Activated CD4-positive, alpha-beta T cell treated with anti-CD3 and anti-CD28 coated beads for 1 hour (primary cell): ENCODE measurements around the gene MTX1.
"Not testable (repeated sequence)": the region's sequence is repeated elsewhere in the genome, so short reads cannot be mapped to it uniquely, and the experiment has no call there.

Experiments
- DNase-seq: peaks from one replicate; pipeline ENCODE4 v3.0.0-alpha.2; 2020

The MTX1 gene, protein sequence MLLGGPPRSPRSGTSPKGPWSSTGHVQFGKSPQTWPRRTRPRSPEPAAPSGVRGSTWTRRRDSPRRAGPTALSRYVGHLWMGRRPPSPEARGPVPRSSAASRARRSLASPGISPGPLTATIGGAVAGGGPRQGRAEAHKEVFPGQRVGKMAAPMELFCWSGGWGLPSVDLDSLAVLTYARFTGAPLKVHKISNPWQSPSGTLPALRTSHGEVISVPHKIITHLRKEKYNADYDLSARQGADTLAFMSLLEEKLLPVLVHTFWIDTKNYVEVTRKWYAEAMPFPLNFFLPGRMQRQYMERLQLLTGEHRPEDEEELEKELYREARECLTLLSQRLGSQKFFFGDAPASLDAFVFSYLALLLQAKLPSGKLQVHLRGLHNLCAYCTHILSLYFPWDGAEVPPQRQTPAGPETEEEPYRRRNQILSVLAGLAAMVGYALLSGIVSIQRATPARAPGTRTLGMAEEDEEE

DNA sequence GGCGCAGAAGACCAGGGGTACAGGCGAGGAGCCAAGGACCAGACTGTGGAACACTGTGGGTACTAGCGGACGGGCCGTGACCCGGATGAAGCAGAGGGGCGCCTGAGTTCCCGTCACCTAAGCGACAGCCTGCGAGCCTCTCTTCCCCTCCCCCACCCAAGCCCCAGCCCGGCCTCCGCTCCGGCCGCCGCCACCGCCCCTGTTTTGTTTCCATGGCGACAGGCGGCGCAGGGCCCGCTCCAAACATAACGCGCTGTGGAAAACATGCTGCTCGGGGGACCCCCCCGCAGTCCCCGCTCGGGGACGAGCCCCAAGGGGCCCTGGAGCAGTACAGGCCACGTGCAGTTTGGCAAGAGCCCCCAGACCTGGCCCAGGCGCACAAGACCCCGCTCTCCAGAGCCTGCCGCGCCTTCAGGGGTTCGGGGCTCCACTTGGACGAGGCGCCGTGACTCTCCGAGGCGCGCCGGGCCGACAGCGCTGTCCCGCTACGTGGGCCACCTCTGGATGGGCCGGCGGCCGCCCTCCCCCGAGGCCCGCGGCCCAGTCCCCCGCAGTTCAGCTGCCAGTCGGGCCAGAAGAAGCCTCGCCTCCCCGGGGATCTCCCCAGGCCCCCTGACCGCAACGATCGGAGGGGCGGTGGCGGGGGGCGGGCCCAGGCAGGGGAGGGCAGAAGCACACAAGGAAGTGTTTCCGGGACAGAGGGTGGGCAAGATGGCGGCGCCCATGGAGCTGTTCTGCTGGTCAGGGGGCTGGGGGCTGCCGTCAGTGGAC, at the start of gene MTX1:
Gene MTX1, plus strand, starts transcription at position 155 of the 771 bp plus-strand sequence. Its CDS starts 110 bp downstream, at position 265.
- peak; percentile 80 for DNase-seq

DNA sequence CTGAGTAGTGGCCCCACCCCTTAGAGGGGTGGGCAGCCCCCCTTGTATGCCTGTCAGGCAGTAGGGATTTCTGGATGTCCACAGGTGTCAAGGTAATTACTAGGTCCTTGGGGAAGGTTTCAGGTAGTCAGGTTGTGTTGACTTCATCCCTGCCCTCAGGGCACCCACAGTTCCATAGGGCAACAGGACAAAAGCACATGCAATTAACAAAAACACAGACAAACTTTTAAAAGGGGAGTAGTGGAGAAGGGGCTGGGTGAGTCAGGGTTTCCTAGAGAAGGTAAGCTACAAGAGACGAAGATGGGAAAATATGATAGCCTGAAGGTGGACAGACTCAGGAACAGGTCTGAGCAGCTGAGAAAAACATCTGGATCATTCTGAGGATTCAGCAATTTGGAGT, 49.5 kb upstream of the MTX1 start:
- no peak for DNase-seq

DNA sequence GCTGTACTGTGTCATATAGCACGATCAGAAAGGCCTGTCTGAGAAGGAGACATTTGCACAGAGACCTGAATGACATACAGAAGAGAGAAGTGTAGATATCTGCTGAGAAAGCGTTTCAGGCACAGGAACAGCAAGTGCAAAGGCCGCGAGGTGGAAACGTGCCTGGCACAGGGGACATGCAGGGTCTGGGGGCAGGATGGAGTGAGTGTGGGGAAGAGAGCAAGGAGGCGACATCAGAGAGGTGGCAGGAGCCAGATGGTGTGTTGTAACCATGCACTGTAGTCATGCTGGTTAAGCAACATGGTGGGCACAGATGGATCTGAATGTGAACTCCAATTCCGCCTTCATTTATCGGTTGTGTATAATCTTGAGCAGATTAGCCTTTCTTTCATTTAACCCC, 48.4 kb upstream of the MTX1 start:
- DNase-seq = no peak

DNA sequence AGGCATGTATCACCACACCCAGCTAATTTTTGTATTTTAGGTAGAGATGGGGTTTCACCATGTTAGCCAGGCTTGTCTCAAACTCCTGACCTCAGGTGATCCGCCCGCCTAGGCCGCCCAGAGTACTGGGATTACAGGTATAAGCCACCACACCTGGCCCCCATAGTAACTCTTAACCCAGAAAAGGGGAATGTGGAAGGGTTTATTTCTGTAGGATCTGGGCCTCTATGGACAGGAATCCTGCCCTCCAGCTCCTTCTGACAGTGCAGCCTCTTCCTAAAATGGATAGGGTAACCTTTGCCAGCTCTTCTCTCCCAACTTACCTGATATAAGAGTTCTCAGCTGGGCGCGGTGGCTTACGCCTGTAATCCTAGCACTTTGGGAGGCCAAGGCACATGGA, 45.9 kb upstream of the MTX1 start:
- not testable (repeated sequence) for DNase-seq

DNA sequence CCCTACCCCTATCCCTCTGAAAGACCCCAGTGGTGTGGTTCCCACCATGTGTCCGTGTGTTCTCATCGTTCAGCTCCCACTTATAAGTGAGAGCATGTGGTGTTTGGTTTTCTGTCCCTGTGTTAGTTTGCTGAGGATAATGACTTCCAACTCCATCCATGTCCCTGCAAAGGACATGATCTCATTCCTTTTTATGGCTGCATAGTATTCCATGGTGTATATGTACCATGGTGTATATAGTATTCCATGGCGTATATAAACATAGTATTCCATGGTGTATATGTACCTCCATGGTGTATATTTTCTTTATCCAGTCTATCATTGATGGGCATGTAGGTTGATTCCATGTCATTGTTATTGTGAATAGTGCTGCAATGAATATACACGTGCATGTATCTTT, 44.7 kb upstream of the MTX1 start:
- not testable (repeated sequence) for DNase-seq

DNA sequence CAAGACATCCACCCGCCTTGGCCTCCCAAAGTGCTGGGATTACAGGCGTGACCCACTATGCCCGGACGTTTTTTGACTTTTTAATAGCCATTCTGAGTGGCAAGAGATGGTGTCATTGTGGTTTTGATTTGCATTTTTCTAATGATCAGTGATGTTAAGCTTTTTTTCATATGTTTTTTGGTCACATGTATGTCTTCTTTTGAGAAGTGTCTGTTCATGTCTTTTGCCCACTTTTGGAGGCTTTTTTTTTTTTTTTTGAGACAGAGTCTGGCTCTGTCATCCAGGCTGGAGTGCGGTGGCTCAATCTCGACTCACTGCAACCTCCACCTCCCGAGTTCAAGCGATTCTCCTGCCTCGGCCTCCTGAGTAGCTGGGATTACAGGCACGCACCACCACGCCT, 43.9 kb upstream of the MTX1 start:
- DNase-seq = not testable (repeated sequence)

DNA sequence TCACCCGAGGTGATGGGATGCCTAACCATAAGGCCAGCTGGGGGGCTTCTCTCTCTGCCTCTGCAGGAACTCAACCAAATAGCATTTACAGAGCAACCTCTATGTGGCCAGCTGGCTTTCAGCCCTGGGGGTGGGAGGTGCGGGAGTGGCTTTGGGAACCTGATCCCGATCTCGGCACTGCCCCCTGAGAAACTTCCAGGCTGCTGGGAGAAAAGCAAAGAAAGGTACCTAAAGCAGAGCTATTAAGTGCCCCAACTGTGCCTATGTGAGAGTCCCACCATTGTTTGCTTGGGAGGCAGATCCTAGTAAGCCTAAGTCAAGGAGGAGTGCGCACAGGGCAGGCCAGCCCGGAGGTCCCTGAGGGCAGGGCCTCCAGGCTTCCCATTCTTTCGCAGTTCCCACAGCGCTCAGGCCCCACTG, 42.4 kb upstream of the MTX1 start:
- DNase-seq = no peak

DNA sequence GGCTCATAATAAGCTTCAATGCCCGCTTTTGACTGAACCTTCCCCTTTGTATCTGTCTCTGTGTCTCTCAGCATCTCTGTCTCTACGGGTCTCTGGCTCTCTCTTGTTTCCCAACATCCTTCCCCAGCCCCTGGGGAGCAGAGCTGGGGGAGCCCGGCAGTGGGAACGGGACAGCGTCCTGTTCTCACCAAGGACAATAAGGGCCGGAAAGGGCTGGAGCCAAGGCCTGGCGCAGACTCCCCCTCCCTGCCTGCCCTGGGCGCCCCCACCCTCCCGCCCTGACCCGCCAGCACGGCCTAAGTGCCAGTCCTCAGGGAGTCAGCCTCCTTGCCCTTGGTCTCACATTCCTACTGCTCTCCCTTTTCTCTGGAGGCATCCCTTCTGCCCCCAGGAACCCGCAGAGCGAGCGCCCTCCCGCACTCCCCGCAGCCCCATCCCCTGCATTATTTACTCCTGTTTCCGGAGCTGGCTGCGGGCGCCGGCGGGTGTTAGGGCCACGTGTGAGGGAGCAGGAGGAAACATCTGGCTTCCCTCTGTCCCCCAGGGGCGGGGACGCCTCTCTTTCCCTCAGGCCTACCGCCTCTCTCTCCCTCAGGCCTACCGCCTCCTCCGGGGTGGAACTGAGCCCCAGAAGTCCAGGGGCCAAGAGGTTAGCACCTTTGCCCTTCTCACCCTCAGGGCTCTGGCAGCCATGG, 41.9 kb upstream of the MTX1 start:
- DNase-seq = no peak

DNA sequence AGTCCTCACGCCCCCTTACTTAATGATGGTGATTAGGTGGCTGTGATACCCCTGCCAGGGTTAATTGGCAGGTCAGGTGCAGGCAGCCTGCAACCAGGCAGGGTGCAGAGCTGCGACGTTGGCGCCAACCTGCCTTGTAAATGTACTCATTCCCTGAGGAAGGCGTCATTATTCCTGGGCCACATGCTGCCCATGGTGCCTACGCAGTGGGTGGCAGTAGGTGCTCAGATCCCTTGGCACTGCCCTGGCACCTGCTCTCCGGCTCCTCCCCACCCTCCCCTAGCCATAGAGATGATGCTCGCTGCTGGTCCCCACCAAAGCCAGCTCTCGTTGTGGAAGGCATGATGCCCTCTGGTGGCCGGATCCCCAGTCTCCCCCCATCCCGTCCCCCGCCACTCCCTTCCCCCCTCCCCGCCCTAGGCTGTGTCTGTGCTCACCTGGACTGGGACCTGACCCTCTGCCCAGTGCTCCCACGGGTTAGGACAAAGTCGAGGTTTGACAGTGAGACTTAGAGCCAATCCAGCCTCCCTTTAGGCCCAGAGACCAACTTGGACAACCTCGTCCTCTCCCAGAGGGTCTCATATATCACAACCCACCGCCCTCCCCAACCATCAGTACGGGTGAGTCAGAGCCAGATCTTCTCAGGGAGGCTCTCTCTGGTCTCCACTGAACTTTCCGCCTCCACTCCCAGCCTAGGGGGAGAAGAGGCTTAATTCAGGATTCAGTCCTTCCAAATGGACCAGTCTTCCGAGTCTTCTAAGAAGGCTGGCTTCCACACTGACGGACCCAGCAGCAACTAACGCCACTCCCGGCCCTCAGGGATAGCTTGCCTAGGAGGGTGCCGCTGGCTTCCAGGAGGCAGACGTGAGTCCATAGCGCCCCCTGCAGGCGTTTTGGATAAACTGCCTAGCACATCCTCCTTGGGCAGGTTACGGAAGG, 41.1 kb upstream of the MTX1 start:
- DNase-seq = peak; percentile 79

DNA sequence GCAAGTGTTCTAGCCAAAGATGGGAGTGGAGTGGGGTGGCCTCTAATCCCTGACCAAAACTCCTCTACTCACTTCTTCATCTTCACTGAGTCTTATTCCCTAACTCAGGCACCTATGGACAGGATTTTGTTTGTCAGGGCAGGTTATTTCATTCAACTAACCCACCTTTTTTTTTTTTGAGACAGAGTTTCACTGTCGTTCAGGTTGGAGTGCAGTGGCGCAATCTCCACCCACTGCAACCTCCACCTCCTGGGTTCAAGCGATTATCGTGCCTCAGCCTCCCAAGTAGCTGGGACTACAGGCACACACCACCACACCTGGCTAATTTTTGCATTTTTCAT, 40.4 kb upstream of the MTX1 start:
- not testable (repeated sequence) for DNase-seq

DNA sequence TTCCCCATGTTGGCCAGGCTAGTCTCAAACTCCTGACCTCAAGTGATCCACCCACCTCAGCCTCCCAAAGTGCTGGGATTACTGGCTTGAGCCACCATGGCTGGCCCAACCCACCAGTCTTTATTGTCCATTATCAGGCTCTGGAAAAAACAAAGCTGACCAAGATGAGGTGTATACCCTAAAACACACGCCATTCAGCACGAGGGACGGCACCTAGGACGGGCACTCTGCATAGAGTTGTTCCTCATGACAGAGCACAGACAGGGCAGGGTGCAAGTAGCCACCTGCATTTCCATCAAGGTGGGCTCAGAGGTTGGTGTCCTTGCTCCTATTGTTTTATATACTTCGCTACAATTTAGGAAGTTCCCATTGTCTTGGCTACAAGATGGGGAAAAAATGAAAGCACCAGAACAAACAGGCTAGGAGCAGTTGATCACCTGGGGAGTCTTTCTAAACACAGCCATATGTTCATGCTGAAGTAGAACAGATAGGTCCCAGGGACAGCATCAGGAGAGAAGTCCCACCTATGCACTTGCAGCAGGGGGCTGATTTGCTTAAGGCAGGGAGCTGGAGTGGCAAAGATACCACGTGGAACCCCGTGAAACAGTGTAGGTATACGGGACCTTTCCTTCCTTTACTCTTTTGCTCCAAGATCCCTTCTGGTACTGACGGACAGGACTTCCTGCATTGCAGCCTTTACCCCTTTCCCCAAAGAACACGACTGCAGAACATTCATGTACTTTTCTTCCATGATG, 39.9 kb upstream of the MTX1 start:
- no peak for DNase-seq

DNA sequence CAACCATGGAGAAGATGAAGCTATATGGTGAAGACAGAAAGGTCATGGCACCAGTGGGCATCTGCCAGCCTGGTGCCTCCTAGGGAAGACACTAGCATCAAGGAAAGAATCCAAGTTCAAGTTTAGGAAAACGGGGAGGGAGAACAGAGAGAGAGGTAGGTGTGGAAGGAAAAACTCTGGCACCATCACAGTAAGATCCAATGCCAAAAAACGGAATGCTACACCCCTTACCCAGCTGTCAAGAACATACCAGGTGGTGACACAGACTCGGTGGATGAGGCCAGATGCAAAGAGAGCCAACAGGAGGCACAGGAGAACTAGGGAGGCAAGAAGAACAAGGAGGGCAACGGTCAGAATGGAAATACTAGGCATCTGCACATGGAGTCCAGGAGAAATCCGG, 39.0 kb upstream of the MTX1 start:
- DNase-seq = no peak

DNA sequence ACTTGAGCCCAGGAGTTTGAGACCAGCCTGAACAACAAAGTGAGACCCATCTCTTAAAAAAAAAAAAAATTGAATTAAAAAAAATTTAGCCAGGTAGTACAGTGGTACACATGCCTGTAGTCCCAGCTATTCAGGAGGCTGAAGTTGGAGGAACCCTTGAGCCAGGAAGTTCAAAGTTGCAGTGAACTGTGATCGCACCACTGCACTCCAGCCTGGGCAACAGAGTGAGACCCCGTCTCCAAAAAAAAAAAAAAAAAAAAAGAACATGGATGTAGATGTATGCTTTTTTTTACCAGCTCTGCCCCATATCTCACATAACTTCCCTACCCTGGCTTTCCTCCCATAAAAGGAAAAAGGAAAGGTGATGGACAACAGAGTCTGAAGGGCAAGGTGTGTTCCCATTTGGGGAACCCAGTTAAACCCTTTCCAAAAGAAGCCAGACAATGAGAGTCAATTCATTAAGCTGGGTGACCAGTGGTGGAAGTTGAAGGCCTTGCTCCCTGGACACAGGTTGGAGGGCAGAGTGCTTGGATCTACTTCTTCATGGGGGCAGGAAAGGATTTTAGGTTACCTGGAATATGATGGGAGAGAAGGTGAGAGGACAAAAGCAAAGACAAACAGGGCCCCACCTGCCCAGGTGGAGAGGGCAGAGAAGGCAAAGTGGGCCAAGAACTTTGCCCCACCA, 38.3 kb upstream of the MTX1 start:
- DNase-seq = no peak

DNA sequence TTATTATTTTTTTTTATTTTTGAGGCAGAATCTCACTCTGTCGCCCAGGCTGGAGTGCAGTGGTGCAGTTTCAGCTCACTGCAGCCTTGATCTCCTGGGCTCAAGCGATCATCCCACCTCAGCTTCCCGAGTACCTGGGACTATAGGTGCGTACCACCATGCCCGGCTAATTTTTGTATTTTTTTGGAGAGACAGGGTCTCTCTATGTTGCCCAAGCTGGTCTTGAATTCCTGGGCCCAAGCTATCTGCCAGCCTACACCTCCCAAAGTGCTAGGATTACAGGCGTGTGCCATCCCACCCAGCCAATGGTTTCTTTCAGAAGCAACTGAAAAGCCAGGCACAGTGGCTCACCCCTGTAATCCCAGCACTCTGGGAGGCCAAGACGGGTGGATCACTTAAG, 37.7 kb upstream of the MTX1 start:
- DNase-seq = no peak

DNA sequence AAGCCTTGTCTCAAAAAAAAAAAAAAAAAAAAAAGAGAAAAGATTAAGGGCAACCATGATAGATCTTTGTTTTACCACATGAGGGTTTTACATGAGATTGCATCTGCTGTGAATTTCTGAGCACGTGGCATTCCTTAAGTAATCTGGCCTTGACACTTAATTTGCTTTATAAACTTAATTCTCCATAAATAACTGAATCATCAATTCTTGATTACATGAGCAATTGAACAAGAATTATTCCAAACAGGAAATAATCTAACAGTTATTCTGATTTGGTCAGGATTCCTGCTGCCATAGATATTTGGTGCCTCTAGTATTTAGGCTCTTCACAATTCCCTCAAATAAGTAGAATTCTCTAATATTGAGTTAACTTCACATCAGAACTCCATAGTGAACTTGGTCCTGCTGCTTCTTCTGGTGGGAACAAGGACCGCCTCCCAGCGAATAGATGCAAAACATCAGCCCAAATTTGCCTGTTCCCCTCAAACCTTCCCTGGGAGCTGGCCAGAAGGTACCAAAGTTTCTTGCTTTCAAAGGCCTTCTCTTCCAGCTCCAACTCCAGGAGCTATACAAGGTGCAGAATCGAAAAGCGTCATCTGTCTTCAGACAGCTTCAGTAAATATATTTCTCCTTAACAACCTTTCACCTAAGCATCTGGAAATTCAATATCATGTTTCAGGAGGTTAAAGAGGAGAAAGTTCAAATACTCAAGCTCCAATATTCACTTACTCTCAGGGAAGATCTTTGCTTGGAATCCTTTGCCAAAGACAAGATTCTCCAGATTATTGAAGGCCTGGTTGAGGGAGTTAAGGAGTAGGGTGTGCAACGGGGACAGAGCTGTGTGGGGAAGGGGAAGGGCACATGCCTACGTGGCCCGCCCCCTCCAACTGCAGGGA, 36.4 kb upstream of the MTX1 start:
- DNase-seq = no peak

DNA sequence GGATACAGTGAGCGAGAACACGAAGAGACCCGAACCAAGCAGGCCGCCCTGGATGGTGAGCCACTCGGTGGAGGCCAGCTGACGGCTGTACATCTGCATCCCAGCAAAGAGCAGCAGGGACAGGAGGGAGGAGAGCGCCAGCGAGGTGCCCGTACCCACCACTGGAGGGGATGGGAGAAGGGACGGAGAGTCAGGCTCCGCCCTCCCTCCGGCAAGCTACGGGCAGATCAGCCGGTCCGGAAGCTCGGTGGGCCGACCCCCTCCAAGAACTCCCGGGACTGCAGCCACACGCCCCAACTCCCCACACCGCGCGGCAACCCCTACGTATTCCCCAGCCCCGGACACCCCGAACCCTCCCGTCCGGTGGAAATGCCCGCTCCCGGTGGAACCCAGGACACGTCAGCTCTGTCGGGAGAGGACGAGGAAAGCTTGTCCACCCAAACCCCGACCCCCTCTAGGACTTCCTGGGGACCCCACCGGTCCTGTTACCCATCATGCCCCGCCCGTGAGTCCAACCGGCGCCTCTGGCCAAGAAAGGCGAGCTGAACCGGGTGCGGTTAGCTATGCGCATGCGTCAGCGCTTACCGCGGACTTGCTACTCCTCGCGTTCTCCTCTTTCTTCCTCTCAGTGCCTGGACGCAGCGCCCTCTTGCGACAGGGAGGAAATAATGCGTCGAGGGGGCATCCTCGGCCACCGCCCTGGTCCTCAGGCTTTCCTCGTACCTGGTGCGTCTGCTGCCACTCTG, 35.6 kb upstream of the MTX1 start, which contains the start of gene KRTCAP2:
Gene KRTCAP2, minus strand, starts transcription at position 573 of the 746 bp plus-strand sequence. Its CDS starts 80 bp downstream, at position 493.
- DNase-seq = peak; percentile 90

DNA sequence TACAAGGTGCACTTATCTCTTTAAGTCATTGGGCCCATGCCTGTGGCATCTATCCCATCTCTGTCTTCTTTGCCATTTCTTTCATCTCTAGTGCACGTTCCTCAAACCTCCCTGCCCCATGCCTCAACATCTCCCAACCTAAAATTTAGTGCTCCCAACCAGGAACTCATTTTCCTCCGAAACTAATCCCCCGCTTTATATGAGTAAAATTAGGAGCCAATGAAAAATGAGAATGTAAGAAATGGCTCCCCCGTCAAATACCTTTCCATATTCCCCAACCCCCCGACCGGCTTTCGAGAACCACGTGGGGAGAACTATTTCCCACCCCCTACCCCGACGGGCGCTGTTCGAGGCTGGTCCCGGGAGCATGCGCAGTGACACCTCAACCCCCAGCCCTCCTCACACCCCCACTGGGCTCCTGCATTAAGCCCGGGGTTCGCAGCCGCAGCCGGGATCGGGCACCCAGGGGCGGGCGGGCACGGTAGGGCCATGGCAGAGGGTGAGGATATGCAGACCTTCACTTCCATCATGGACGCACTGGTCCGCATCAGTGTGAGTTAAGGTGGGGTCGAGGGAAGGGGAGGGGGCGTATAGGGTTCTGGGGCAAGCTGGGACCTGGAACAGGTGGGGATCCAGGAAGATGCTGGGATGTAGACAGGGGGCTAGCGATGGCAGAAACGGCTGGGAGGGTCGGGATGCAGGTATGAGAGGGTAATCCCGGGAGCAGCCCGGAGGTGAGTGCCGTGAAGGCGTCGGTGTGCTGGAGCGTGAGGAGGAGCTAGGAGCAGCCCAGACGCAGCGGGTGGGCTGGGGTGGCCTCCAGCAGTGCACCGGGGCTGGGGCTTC, 34.8 kb upstream of the MTX1 start, which contains the start of gene TRIM46:
Gene TRIM46, plus strand, starts transcription at position 372 of the 846 bp plus-strand sequence. Its CDS starts 118 bp downstream, at position 490.
- DNase-seq = peak; percentile 57
